GM21529 (cell line): Measurements from ENCODE around the gene TSPAN4.

ENCODE experiments used
- ATAC-seq: cut with Tn5 transposase; IDR thresholded peaks from one replicate; pipeline ENCODE4 v1.9.1; 2021; ENCODE audit not compliant: unreplicated experiment

TSPAN4 gene

DNA sequence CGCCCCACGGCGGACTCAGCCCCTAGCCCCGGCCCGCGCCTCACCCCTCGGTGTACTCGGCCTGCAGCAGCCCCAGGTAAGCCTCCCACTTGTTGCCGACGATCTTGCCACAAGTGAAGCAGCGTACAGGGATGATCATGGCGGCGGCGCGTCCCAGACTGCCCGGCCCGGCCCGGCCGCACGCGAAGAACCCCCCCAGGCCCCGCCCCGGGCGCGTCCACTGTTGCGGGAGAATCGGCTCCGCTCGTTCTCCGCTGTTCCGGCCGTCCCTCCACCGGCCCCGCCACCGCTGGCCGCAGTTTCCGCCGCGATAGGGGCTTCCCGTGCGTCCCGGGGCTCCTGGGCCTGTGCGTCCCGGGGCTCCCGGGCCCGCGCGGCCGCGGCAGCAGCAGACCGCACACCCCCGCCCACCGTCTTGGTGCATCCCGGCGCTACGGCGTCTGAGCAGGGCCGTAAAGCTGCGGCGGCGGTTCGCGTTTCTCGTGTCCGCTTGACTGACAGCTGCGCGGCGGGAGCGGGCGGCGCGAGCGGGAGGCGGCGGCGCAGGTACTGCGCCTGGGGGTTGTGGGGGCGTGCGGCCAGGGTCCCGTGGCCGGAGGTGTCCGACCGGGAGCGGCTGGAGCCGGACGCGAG lies at the start of gene TSPAN4, which contains the start of gene POLR2L:
TSPAN4 (plus strand) TSS at position 483 of the 633 bp plus-strand sequence. CDS start 7,453 bp downstream, outside the sequence.
POLR2L (minus strand) TSS at position 160 of the 633 bp plus-strand sequence; CDS start at position 139, 21 bp downstream.
- peak; percentile 60 for ATAC-seq

DNA sequence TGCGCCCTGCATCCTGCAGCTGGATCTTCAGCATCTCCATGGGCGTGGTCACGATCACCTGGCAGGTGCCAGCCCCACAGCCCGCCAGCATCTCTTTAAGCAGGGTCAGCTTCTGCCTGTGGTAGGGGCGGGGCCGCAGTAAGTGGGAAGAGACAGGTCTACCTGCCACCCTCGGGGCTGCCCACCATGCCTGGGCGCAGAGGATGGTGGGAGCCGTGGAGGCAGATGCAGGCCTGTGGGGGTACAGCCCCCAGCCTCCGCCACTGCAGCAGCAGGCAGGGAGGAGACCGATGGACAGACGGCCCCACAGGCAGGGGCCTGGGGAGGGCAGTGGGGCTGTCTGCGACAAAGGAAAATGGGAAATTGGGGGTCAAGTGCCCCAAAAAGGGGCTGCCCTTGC lies 49.8 kb upstream of the TSPAN4 start:
- ATAC-seq = no peak

DNA sequence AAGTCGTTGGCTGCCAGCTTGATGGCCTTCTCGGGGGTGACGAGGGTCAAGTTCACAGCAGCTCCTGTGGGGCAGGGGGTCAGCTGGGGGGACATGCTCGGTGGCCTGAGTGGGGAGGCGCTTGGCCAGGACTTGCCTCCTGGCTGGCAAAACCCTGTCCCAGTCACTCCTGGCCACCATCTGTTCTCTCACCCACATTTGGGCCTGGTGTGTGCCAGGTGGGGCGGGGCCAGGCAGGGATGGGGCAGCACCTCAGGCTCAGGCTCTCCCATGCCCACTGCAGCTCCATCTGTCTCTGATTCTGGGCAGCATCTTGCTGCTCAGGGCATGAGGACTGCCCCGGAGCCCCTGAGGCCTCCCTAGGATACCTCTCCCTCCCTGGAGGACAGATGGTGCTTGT lies 49.1 kb upstream of the TSPAN4 start:
- no peak for ATAC-seq

DNA sequence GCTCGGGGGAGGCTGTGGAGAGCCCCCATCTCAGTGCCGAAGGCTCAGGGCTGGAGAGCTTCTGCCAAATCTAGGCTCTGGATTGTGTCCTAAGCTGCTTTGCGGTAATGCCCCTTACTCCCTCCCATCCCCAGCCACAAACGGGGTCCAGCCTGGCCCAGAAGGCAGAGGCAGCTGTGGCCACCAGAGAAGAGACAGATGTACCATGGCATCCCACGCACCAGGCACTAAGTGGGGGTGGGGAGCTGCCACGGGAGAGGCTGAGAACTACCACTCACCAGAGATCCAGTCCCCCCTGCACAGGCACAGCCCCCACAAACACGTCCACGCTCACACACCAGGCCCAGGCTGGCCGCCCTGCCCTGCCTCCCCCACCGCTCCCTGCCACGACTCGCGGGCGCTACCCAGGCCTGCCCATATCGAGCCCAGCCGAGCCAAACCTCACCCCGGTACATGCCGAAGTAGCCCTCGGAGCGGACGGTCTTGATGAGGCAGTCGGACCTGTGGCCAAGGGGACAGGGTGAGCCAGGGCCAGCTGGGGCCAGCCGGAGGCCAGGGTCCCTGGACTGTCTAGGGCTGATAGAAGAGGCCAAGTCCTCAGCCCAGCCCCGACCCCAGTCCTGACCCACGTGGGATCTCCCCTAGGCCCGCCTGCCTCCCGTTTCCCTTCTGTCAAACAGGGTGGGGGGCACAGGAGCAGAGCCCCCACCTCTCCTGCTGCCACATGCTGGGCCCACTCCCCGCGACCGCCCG lies 48.5 kb upstream of the TSPAN4 start:
- no peak for ATAC-seq

- ATAC-seq = no peak
Observed at GRCh38 chr11:794766-795633, 47.7 kb upstream of the TSPAN4 start.

DNA sequence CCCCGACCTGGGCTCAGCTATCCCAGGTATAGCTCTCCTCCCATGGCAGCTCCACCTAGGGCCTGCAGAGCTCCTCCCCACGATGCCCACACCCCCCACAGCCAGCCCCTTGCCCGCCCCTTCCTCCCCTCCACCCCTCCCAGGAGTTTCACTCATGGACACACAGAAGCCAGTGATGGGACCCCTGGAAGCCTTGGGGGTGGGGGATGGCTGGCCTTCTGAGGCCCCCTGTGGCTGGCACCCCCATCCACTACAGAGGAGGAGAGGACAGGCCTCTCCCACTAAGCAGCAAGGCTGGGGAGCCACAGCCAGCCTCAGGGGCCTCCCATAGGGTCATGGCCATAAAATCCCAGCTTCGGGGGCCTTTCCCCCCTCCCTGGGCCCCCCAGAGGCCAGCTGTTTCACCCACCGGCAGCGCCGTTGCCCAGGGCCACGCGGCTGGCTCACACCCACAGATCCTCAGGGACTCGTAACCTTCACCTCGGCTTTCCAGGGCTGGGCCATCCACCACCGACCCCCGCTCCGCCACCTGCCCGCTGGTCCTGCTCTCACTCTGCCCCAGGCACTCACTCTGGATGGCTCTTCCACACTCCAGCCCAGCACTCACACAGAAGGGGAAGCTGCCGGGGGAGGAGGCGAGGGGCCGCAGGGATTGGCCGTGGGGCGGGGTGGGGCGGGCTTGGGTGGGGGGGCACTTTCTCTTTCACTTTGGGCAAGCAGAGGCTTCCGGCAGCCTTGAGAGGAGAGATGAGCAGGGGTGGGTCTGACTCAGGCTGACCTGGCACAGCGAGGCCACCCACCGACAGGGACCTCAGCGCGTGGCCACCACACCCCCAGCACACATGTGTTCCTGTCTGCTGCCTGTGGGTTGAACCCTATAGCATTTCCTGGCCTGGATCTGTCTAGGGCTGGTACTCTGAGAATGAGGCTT lies 46.8 kb upstream of the TSPAN4 start:
- ATAC-seq = peak; percentile 36

DNA sequence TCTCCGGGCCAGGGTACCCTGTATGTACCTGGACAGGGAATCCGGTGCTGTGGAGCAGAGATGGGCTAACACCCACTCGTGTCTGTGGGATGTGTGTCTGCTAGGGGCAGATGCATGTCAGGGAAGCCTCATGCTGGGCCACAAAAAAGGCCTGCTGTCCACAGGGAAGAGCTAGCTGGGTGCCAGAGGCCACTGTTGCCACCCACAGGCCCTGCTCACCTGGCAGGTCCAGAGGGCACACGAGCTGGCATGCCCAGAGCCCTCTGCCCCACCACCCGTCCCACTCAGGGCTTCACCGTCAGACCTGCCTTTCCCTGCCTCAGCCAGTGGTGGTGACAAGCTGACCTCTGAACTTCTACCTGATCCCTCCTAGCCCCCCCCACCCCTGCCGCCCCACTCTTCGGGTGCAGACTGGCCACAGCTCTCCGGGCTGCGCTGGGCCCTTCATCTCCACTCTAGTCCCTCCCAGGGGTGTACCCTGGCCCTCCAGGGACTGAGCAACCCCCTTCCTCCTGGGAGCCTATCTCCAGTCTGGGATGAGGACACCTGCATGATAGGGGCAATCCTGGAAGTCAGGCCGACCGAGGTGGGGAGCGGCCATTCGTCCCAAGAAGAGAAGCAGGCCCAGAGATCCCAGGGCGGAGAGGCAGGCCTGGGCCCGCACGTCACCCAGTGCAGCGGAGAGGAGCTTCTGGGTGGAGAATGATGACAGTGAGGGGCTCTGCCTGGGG lies 45.9 kb upstream of the TSPAN4 start:
- ATAC-seq = no peak

- peak; percentile 53 for ATAC-seq
Observed at GRCh38 chr11:797296-798092, 45.2 kb upstream of the TSPAN4 start.

- peak; percentile 55 for ATAC-seq
Observed at GRCh38 chr11:798093-798713, 44.4 kb upstream of the TSPAN4 start, which contains the start of gene SLC25A22. Gene SLC25A22, minus strand, starts transcription at chr11:798281. Its CDS starts 3,275 bp downstream, at chr11:795006.

- ATAC-seq = no peak
Observed at GRCh38 chr11:799641-800316, 42.9 kb upstream of the TSPAN4 start.

- no peak for ATAC-seq
Observed at GRCh38 chr11:800473-800872, 42.2 kb upstream of the TSPAN4 start.

DNA sequence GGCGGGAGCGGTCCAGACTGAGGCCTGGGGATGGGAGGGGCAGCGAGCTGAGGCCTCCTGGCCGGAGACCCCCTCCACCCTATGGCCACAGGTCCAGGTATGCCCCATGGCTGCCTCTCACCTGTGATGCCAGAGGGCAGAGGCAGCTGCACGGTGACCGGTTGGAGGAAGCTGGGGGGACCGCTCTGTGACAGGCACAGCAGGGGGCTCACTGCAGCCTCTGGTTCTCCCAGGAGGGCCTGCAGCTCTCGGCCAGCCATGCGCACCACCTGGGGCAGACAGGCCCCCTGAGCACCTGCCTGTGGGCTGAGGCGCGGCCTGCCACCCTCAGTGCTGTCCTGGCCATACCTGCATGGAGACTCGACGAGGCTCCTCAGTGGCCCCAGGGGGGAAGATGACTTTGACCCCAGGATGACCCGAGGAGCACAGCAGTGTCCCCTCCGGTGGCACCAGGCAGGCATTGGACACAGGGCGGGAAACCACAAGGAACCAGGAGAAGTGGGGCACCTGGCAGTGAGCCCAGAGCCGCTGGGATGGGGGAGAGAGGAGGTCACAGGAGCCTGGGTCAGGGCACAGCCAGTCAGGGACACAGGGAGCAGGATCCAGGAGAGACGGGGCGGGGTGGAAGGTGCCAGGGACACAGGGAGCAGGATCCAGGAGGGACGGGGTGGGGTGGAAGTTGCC lies 41.4 kb upstream of the TSPAN4 start:
- no peak for ATAC-seq

DNA sequence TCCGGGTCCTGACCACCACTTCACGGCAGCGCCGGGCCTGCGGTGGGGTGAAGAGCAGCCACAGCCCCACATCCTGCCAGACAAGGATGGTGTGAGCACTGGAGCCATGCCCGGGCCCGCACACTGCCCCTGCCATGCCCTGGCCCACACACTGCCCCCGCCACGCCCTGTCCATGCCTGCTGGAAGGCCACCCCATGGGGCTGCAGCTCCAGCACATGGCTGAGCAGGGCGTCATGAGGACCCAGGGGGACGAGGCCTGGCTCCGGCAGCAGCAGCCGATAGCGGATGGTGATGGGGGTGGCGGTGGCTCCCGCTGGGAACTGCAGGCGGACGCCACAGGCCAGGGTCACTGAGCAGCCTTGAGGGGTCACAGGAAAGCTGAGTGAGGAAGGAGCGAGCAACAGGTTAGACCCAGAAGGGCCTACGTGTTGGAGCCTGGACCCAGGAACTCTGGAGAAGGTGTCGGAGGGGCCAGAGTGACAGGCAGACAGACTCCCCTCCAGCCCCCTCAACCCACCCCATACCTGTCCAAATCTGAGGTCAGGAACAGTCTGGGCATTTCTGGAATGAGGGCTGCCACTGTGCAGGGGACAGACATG lies 40.5 kb upstream of the TSPAN4 start:
- ATAC-seq = no peak

- ATAC-seq = no peak
Observed at GRCh38 chr11:802693-803466, 39.8 kb upstream of the TSPAN4 start.

DNA sequence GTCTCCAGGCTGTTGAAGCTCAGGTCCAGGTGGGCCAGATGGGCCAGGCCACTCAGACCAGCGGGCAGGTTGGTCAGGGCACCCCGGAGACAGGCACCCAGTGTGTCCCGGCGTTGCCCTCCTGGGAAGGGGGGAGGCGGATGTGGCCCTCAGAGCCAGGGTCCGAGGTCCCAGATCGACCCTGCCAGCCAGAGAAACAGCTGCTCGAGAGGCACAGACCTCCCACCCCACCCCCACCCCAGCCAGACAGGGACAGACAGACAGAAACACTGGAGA lies 39.2 kb upstream of the TSPAN4 start:
- ATAC-seq = no peak
